Loucy (cell line): Measurements from ENCODE around the gene BRAF.

Source experiments
- H2AFZ ChIP-seq: fragments of 200-600 bp; sonication (generic); 2 replicates; pipeline ENCODE4 v1.6.0; 2016; ENCODE audit warnings: antibody characterized with exemption, mild to moderate bottlenecking, low read length, moderate library complexity
- H3F3A ChIP-seq: fragments of 200-600 bp; 2 replicates; pipeline ENCODE4 v1.6.0; 2016; ENCODE audit warnings: antibody characterized with exemption, low read depth, mild to moderate bottlenecking
- H3K27me3 ChIP-seq: fragments of 200-600 bp; sonication (generic); 2 replicates; pipeline ENCODE4 v1.6.1; 2014; ENCODE audit warnings: low read length, mild to moderate bottlenecking; ENCODE audit not compliant: insufficient read depth, poor library complexity, severe bottlenecking
- H3K36me3 ChIP-seq: fragments of 200-600 bp; sonication (generic); 2 replicates; pipeline ENCODE4 v1.6.1; 2016; ENCODE audit warnings: low read length; ENCODE audit not compliant: insufficient read depth
- H3K4me1 ChIP-seq: fragments of 200-600 bp; sonication (generic); 2 replicates; pipeline ENCODE4 v1.5.1; 2014; ENCODE audit warnings: low read length, mild to moderate bottlenecking; ENCODE audit not compliant: insufficient read depth, poor library complexity, severe bottlenecking
- H3K4me2 ChIP-seq: fragments of 200-600 bp; sonication (generic); 2 replicates; pipeline ENCODE4 v1.6.0; 2014; ENCODE audit warnings: antibody characterized with exemption, low read length, low read depth, mild to moderate bottlenecking; ENCODE audit not compliant: poor library complexity, severe bottlenecking
- H3K4me3 ChIP-seq: fragments of 200-600 bp; sonication (generic); 2 replicates; pipeline ENCODE4 v1.5.1; 2014; ENCODE audit warnings: low read length, mild to moderate bottlenecking, mixed read lengths; ENCODE audit not compliant: poor library complexity, severe bottlenecking
- H3K79me2 ChIP-seq: fragments of 200-600 bp; sonication (generic); 2 replicates; pipeline ENCODE4 v1.6.1; 2014; ENCODE audit warnings: low read length; ENCODE audit not compliant: insufficient read depth
- H3K9ac ChIP-seq: fragments of 200-600 bp; sonication (generic); 2 replicates; pipeline ENCODE4 v1.6.0; 2014; ENCODE audit warnings: mild to moderate bottlenecking, low read depth, low read length, moderate library complexity; ENCODE audit not compliant: poor library complexity, severe bottlenecking
- H3K9me2 ChIP-seq: fragments of 200-600 bp; sonication (generic); replicated peaks from 2 replicates; pipeline ENCODE4 v1.6.1; 2016; ENCODE audit warnings: low read depth, low read length, mixed read lengths
- H3K9me3 ChIP-seq: fragments of 200-600 bp; sonication (generic); 2 replicates; pipeline ENCODE4 v1.6.1; 2014; ENCODE audit warnings: mild to moderate bottlenecking, antibody characterized with exemption, low read length, low read depth; ENCODE audit not compliant: insufficient read depth
- H4K20me1 ChIP-seq: fragments of 200-600 bp; sonication (generic); 2 replicates; pipeline ENCODE4 v1.6.0; 2014; ENCODE audit warnings: antibody characterized with exemption, low read length, mild to moderate bottlenecking; ENCODE audit not compliant: insufficient read depth, poor library complexity, severe bottlenecking
- EZH2phosphoT487 ChIP-seq: fragments of 200-600 bp; IDR thresholded peaks from 2 replicates; pipeline ENCODE4 v1.6.1; 2018; ENCODE audit warnings: antibody characterized with exemption, mild to moderate bottlenecking, moderate library complexity, borderline replicate concordance
- TF ChIP-seq, protein P1 (sequence below): fragments of 200-600 bp; sonication (generic); conservative IDR thresholded peaks from 2 replicates; pipeline ENCODE4 v1.5.1; 2014; ENCODE audit warnings: mild to moderate bottlenecking, antibody characterized with exemption, low read length

BRAF gene

GRCh38 chr7:140723574-140723973, 201.2 kb downstream of the BRAF start:
- Histone ChIP-seq H3K9me2 (no peaks in the 10 kb centered on the region), H4K20me1 (no peaks in the 10 kb centered on the region), H2AFZ (no peak overlapping the region), H3K4me2 (no peak overlapping the region), H3K79me2 (no peaks in the 10 kb centered on the region), H3K4me1 (peaks cover 10% of the 10 kb centered on the region), H3K9ac (no peak overlapping the region), H3K9me3 (no peaks in the 10 kb centered on the region), H3K36me3 (no peaks in the 10 kb centered on the region; the same call in 1 of the 2 replicates), H3F3A (no peaks in the 10 kb centered on the region), H3K27me3 (no peaks in the 10 kb centered on the region), H3K4me3 (no peak overlapping the region)
- TF ChIP-seq, protein P1, sequence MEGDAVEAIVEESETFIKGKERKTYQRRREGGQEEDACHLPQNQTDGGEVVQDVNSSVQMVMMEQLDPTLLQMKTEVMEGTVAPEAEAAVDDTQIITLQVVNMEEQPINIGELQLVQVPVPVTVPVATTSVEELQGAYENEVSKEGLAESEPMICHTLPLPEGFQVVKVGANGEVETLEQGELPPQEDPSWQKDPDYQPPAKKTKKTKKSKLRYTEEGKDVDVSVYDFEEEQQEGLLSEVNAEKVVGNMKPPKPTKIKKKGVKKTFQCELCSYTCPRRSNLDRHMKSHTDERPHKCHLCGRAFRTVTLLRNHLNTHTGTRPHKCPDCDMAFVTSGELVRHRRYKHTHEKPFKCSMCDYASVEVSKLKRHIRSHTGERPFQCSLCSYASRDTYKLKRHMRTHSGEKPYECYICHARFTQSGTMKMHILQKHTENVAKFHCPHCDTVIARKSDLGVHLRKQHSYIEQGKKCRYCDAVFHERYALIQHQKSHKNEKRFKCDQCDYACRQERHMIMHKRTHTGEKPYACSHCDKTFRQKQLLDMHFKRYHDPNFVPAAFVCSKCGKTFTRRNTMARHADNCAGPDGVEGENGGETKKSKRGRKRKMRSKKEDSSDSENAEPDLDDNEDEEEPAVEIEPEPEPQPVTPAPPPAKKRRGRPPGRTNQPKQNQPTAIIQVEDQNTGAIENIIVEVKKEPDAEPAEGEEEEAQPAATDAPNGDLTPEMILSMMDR: no peak
- TF ChIP-seq EZH2phosphoT487: no peak

DNA sequence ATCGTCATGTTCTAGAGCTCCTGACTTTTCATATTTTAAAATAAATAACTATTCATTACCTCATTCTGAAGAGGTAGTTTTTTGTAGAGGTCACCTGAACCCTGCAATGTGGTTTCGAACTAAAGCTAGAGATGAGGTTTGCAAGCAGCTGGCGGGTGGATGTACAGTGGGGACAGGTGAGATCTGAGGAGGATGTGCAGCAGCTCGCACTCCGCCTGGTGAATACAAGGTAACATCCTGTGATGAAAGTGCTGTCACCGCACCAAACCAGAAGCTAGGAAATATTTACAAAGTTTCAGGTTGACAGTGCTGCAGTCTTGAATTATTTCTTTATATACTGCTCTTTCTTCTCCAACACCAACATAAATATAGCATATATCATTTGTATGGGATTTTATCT, 201.7 kb downstream of the BRAF start:
- Histone ChIP-seq H3K9me3 (no peaks in the 10 kb centered on the region), H3K79me2 (no peaks in the 10 kb centered on the region), H3F3A (no peaks in the 10 kb centered on the region), H3K9me2 (no peaks in the 10 kb centered on the region), H3K4me3 (no peak overlapping the region), H3K9ac (no peak overlapping the region), H3K4me1 (peaks cover 10% of the 10 kb centered on the region), H2AFZ (no peak overlapping the region), H3K4me2 (no peak overlapping the region), H3K27me3 (no peaks in the 10 kb centered on the region), H3K36me3 (no peaks in the 10 kb centered on the region; the same call in 1 of the 2 replicates), H4K20me1 (no peaks in the 10 kb centered on the region)
- no peak for TF ChIP-seq EZH2phosphoT487
- TF ChIP-seq, protein P1: no peak

DNA sequence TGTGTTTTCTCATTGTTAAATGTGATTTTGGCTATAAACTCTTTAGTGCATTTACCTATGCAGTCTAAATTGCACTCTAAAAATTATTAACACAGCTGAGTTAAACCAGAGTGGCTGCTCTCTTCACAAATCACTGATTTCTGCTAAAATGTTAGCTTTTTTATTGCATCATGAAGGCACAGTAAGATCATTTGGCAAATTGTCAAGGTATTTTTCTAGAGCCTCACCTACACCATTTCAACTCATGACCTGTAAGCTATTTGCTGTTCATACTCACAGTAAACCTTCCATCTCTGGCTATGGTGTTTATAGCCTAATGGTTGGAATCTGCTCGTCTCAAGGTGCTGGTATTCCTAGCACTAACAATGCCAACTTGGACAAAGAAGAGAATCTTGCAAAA, 202.5 kb downstream of the BRAF start:
- Histone ChIP-seq H3K4me2 (no peak overlapping the region), H3K27me3 (no peaks in the 10 kb centered on the region), H3K79me2 (no peaks in the 10 kb centered on the region), H3K9ac (no peak overlapping the region), H3K4me1 (peaks cover 10% of the 10 kb centered on the region), H2AFZ (no peak overlapping the region), H3K4me3 (no peak overlapping the region), H3K9me3 (no peaks in the 10 kb centered on the region), H3F3A (no peaks in the 10 kb centered on the region), H4K20me1 (no peaks in the 10 kb centered on the region), H3K36me3 (no peaks in the 10 kb centered on the region; the same call in 1 of the 2 replicates), H3K9me2 (no peaks in the 10 kb centered on the region)
- TF ChIP-seq EZH2phosphoT487: no peak
- TF ChIP-seq, protein P1: no peak
